ENCODE data around the gene HOXB2.

The HOXB2 gene

DNA sequence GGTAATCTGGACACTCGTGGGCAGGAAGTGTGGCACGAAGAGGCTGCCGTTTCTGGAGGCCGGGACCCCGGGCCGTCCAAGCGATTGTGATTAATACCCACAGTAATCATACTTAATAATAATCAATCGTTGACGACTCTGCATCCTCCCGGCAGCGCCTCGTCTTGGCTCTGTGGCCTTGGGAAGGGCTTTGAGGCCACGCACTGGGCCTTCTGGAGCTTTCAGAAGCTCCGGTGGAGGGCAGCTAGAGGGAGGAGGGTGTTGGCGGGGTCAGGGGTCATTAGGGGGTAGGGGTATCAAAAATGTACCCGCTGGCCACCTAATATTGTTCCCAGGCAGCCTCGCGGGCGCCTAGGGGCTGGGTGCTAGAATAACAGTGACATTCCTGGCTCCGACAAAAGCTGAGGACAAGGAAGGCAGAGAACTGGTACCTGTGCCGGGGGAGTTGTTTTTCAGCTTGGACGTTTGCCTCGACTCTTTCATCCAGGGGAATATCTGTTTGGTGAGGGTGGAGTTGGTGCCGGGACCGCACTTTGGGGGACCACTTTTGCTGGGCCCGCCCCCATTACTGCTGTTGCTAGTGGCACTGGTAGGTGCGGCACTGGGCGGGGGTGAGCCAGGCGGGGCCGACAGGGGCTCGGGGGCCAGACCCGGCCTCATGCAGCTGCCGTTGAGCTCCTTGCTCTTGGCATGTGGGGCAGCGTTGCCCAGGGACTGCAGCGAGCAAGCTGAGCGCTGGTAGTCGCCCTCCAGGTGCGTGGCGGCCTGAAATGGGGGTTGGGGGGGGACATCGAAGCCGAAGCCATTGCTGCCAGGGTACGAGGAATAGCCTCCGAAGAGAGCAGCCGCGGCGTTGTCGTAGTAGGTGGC, 6.9 kb upstream of the HOXB2 start:
- peak in 1 of 2 experiments; percentile 32 for DNase-seq

GRCh38 chr17:48551214-48551555, 6.3 kb upstream of the HOXB2 start:
- DNase-seq: peak in 1 of 2 experiments; percentile 17

GRCh38 chr17:48550502-48551213, 5.7 kb upstream of the HOXB2 start:
- peak; percentile 81 to 91 for DNase-seq

DNA sequence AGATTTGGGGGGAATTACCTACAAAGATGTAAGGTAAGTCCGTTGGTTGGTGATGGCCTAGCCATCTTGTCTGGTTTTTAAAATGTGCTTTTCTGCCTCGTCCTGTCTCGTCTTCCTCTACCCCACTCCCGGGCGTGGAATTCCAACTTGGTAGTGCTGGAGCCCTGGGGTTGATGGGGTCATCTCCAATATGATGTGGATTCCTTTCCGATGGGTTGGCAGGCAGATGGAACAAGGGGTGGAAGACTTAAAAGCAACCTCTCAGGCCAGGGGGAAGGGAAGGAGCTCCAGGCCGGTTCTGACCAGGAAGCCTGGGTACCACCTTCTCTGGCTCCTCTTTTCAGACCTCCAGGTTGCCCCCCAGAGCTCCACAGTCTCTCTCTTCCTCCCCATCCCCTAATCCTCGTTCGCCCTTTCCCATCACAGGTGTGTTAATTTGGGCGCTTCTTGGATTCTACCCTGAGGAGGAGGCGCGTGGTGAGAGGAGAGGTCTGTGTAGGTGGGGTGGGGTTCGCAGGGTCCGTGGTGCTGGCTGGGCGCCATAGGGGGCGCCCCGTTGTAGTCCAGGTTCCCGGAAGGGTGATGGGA, 5.1 kb upstream of the HOXB2 start:
- no peak for DNase-seq

- DNase-seq: peak in 1 of 2 experiments; percentile 31
Observed at GRCh38 chr17:48549281-48549630, 4.3 kb upstream of the HOXB2 start.

DNA sequence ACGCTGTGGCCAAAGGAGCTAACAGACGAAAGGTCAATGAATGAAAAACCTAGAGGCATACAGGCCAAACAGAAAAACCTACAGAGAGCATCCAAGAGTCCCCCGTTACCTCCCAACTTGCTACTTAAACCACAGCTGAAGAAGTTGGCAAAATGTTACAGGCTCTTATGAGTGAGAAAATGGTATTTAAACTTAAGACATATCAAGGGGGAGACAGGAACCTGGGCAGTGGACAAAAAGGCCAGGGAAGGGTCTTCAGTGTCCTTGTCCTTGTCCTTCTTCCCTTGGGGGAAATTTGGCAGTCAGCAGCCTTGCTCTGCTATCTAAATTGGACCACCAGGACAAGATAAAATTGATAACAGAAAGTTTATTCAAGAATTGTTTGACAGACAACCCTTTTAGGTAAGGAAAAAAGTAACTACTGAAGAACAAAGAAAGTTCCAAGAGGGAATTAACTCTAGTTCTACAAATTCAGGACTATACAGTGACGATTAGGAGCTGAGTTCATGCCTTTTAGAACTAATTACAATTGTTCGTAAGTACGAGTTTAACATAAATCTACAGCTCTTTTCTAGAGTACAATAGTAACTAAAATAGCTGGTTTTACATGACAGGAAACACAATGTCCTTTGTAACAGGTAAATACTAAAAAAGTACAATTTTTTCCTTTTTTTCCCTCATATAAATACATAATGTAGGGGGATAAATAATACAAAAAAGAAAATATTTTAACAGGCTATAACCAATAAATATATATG, 3.8 kb upstream of the HOXB2 start:
- peak in 1 of 2 experiments; percentile 32 for DNase-seq

DNA sequence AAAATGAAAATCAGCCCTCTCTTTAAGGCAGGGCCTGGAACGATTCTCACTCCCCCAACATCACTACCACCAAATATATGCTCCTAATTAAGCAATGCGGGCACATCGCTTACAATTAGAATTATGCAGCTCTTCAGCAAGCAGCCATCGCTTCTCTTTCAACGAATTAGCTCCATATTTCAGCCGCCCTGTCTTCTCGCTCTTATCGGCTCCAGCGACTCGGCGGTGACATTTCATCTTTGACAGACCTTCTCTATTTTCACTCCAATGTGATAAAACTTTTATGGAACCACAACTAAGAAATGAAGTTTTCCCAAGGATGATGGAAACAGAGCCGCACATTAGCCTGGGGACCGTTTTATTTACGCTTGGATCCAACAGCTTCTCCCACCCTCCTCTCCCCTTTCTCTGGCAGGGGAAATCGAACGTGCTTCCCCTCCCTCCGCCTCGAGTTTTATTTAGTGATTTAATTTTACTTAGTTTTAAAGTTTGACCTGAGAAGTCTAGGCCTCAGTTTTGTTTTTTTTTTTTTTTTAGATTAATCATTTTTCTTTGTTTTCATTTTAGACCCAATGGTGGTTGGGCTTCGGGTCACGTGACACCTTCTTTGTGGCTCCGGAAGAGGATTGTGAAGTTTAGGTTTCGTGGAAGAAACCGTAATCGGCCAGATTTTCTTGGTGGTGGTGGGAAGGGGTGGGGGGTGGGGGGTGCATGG, 3.1 kb upstream of the HOXB2 start:
- DNase-seq: peak; percentile 42 to 46

- peak in 1 of 2 experiments; percentile 40 for DNase-seq
Observed at GRCh38 chr17:48546924-48547807, 2.3 kb upstream of the HOXB2 start.

DNA sequence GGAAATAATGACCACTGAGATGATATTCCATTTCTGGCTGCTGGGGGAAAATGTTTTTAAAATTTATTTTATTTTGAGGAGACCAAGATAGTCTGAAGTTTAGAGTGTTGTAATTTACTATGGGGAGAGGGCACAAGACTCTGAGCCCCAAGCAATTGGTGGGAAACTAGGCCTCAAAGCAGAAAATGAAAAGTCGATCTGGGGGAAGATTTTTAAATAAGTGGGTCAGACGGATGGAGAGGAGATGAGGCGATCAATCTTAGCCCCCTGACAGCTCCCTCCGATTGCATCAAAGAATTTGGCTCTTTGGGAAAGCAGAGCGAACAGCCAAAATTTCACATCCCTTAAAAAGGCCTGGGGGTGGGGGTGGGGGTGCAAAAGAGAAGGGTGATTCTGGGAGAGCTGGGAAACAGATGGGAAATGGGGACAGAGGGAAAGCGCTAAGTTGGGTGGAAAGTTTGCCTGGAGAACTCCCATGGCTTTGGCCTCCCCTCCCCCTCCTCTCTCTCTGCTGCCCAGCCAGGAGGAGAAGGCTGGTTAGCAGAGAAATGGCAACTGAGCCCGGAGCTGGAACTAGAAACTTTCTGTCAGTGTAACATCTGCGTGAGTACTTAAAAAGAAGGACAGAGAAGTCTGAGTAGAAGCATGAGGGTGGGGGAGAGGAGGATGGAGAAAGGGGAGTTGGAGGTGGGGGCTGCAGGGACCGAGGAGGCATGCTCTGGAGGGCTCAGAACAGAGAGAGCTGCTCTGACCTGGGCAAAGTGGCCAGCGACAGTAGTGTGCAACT, 1.4 kb upstream of the HOXB2 start:
- DNase-seq: peak in 1 of 2 experiments; percentile 40

GRCh38 chr17:48545539-48545938, 630 bp upstream of the HOXB2 start:
- DNase-seq: no peak

GRCh38 chr17:48544349-48545021, 424 bp downstream of the HOXB2 start:
- peak in 1 of 2 experiments; percentile 53 for DNase-seq

- no peak for DNase-seq
Observed at GRCh38 chr17:48543854-48544348, 1.0 kb downstream of the HOXB2 start.

DNA sequence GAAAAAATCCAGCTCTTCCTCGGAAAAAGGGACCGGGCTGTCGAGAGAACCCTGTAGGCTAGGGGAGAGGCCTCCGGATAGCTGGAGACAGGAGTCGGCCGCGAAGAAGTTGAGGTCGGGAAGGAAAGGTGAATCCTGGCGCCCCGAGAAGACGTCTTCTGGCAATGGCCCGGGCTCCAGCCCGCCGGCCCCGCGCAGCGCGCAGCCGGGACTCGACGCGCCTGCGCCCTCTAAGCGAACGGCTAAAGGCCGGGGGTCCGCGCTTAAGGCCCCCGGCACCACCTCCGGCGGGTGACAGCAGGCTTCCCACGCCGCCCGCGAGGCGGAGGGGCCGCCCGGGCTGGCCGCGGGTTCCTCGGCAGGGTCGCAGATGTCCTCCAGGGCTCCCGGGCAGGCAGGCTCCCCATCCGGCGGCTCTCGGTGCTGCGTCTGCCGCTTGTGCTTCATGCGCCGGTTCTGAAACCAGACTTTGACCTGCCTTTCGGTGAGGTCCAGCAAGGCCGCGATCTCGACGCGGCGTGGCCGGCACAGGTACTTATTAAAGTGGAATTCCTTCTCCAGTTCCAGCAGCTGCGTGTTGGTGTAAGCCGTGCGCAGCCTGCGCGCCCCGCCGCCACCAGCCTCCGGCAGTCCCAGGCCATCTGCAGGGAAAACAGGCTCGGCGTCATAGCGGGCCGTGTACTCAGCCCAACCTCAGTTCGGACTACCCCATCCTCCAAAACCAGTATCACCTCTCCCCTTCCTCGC, 1.6 kb downstream of the HOXB2 start:
- DNase-seq: peak in 1 of 2 experiments; percentile 28

GRCh38 chr17:48542698-48543106, 2.2 kb downstream of the HOXB2 start:
- peak in 1 of 2 experiments; percentile 23 for DNase-seq

DNA sequence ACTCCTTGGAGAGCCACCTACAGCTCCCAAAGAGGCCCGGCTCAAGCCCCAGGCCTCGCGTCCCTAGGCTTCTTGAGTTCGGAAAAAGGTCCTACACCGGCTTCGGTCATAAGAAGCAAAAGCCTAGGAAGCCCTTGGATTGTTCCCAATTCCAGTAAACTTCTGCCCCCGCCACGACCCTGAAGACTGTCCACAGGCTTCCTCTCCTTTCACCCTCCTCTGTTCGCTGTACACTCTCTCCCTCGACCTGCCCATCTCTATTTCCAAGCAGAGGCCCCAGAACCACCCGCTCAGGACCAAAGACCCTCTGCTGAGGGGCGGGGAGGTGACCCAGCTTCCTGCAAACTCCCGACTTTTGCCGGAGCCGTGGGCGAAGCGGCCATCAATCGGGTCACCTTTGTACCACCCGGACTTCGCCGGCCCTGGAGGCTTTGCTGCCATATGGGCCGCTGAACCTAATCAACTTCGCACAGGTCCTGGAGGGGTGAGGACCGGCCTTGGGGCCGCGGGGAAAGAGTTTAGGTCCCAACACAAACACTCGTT, 2.7 kb downstream of the HOXB2 start:
- DNase-seq: peak in 1 of 2 experiments; percentile 44

GRCh38 chr17:48541577-48542113, 3.3 kb downstream of the HOXB2 start:
- peak; percentile 39 to 44 for DNase-seq

GRCh38 chr17:48541036-48541576, 3.8 kb downstream of the HOXB2 start:
- DNase-seq: no peak

DNA sequence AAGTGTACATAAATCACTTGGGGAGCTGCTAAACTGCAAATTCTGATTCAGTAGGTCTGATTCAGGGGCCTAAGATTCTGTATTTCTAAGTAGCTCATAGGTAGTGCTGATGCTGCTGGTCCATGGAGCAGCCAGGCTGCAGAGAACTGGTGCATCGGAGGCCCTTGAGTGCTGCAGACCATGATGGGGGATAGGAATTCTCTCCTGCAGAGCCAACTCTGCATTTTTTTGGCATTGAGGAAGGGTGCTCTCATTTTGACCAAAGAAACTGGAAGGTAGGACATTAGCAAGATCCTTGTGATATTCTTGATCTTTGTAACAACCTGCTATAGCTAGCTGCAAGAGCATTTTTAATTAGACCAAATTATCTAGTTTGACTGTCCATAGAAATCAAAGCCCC, 4.7 kb downstream of the HOXB2 start:
- no peak for DNase-seq
